Thyroid gland (tissue), 4 donors: Measurements from ENCODE around the gene GTPBP4. TPM values are rescaled to one million over a fixed set of nuclear protein-coding genes. Genes with fewer than 3 reads are reported as not detected.

ENCODE experiments used
- DNase-seq, 2 donors: peaks; one replicate each; pipeline ENCODE4 v3.0.0-alpha.2; 2019
- H3K27ac ChIP-seq, 3 donors: fragments of 200-600 bp; sonication (generic); 1 replicate in 2 of 3; 2 replicates in 1 of 3; pipeline ENCODE4 v1.5.1; 2016 to 2019; ENCODE audit warnings: mild to moderate bottlenecking in 1 of 3, moderate library complexity in 1 of 3
- H3K27me3 ChIP-seq: fragments of 200-600 bp; sonication (generic); one replicate; pipeline ENCODE4 v1.5.1; 2019
- H3K36me3 ChIP-seq, 2 donors: fragments of 200-600 bp; sonication (generic); one replicate each; pipeline ENCODE4 v1.5.1; 2016 to 2019
- H3K4me1 ChIP-seq, 2 donors: fragments of 200-600 bp; sonication (generic); one replicate each; pipeline ENCODE4 v1.5.1; 2017 to 2019
- H3K4me3 ChIP-seq, 3 donors: fragments of 200-600 bp; sonication (generic); replicated peaks in 1 of 3; 1 replicate in 2 of 3; 2 replicates in 1 of 3; pipeline ENCODE4 v1.5.1; 2016; ENCODE audit warnings: mild to moderate bottlenecking in 1 of 3
- H3K9me3 ChIP-seq: fragments of 200-600 bp; sonication (generic); one replicate; pipeline ENCODE4 v1.5.1; 2017
- POLR2A ChIP-seq, 2 donors: fragments of 450-650 bp; IDR thresholded peaks; one replicate each; pipeline ENCODE4 v1.6.1; 2017; ENCODE audit warnings: antibody characterized with exemption in 2 of 2, mild to moderate bottlenecking in 2 of 2, moderate library complexity in 1 of 2
- WGBS, 2 donors: methylation state at CpG; one replicate each; pipeline ENCODE4 v1.1.5; 2017; 5-methylcytosine and 5-hydroxymethylcytosine counted together
- intact Hi-C: fragments of 100-400 bp; cut with DNase I; formaldehyde crosslinking; loops from one replicate; pipeline ENCODE4 v1.15.1; 2023
- total RNA-seq, 4 donors: library from RNA; depleted of rRNA; stranded (reverse); fragments of >200 nt; gene quantifications; one replicate each; pipeline ENCODE4 v1.2.3, GENCODE V29; 2016
- TF ChIP-seq, protein P1 (sequence below), 6 experiments: fragments of 200-600 bp in 3 of 6; fragments of 450-650 bp in 3 of 6; sonication (generic) in 3 of 6; IDR thresholded peaks; one replicate each; pipeline ENCODE4 v1.5.1; 2016 to 2019; ENCODE audit warnings: antibody characterized with exemption in 6 of 6, mild to moderate bottlenecking in 2 of 6, inconsistent platforms in 1 of 6, moderate library complexity in 1 of 6

Gene GTPBP4
- total RNA-seq, 4 donors from 2014 or later = 12.0 to 24.6 (median 19.8) TPM

DNA sequence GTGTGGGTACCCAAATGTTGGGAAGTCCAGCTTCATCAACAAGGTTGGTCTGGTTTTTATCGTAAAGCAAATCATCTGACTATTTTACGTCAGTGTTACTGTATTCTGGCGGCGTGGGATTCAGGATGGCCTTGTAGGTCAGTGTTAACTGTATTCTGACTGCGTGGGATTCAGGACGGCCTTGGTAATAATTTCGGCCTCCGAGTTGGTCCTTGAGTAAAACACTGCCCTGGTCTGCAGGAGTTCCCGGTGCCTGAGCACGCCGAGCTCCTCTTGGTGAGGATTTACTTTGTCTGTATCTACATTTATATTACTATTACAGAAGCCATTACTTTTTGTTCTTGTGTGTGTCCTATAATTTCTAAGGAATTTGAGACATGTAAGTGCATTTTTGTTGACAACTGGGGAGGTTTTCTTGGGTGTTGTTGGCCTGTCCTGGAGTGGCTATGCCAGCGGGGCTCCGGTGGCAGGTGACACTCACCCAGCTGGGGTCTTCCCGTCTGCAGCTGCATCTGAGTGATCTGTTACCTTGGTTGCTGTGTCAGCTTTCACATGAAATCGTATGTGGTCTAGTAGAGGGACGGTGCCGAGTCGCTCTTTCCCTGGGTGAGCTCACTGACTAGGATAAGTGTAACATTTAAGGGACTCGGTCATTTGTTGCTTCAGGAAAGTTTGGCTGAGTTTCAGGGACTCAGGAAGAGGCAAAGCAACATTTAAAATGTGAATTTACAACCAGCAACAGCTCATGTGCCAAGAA is 9.2 kb downstream of the GTPBP4 start:
- Histone ChIP-seq H3K27ac (no peak overlapping the region), H3K36me3 (peaks cover 64 to 72% of the 10 kb centered on the region in 2 donors)

DNA sequence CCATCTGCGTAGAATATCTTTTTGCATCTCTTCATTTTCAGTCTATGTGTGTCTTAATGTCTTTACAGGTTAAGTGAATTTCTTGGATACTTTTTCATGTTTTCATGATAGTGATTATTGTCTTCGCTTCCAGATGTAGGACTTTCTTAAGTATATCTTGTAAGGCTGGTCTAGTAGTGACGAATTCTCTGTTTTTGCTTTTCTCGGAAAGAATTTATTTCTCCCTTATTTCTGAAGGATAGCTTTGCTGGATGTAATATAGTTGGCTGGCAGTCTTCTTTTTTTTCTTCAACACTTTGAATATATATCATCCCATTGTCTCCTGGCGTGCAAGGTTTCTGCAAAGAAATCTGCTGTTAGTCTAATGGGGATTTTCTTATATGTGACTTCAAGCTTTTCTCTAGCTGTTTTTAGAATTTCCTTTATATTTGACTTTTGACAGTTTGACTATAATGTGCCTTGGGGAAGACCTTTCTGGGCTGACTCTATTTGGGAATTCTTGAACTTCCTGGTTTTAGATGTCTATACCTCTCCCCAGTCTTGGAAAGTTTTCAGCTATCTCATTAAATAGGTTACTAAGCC is 14.3 kb downstream of the GTPBP4 start:
- H3K27ac ChIP-seq = no peak overlapping the region
- no peak for DNase-seq

More for the DNA sequence above, 9.2 kb downstream of the GTPBP4 start:
- Histone ChIP-seq H3K4me1 (no peaks in the 10 kb centered on the region), H3K9me3 (no peaks in the 10 kb centered on the region), H3K27me3 (no peaks in the 10 kb centered on the region), H3K4me3 (no peak overlapping the region)
- TF ChIP-seq, protein P1, sequence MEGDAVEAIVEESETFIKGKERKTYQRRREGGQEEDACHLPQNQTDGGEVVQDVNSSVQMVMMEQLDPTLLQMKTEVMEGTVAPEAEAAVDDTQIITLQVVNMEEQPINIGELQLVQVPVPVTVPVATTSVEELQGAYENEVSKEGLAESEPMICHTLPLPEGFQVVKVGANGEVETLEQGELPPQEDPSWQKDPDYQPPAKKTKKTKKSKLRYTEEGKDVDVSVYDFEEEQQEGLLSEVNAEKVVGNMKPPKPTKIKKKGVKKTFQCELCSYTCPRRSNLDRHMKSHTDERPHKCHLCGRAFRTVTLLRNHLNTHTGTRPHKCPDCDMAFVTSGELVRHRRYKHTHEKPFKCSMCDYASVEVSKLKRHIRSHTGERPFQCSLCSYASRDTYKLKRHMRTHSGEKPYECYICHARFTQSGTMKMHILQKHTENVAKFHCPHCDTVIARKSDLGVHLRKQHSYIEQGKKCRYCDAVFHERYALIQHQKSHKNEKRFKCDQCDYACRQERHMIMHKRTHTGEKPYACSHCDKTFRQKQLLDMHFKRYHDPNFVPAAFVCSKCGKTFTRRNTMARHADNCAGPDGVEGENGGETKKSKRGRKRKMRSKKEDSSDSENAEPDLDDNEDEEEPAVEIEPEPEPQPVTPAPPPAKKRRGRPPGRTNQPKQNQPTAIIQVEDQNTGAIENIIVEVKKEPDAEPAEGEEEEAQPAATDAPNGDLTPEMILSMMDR (IDR thresholded peaks at IDR 0.05) = no peak
- TF ChIP-seq POLR2A (IDR thresholded peaks at IDR 0.05) = no peak
- intact Hi-C loops = loop anchor here (5.0 kb wide), 1 partner anchor 65 kb away; no protein-coding TSS in a partner anchor
- no peak for DNase-seq
- 87 to 89% methylated on average over 19 of the region's 19 CpGs for WGBS, 2 donors

DNA sequence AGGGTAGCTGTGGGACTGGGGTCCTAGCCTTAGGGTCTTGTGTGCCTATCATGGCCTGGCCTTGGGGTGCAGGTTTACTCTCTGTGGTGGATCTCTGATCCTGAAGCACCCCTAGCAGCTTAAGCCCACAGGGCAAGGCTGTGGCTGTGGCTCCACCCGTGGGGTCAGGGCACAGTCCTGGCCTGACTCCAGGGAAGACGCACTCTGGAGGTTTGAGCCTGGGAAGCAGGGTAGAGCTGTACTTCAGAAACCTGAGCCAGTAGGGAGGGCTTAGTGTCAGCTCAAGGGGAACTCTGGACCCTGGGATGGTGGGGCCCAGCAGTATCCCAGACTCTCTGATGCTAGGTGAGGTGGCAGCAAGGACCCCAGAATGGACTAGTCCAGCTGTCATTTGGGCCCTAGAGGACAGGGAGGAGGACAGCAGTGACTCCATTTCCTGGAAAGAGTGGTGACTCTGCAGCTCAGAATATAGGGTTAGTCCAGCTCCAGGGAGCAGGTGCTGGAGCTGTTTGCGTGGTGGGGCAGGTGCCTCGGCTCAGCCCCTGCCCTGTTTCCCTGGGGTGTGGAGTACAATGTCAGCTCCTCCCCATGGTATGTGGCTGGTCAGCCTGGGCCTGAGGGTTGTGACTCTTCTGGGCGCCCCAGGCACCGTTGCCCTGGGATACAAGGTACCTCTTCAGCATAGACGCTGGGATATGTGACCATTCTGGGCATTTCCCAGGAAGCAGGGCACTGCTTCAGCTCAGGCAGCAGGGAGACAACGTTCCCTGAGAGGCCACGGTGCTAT is 15.8 kb downstream of the GTPBP4 start:
- Histone ChIP-seq H3K4me1 (no peaks in the 10 kb centered on the region), H3K9me3 (no peaks in the 10 kb centered on the region), H3K27me3 (no peaks in the 10 kb centered on the region), H3K27ac (no peak overlapping the region), H3K36me3 (peaks cover 83 to 85% of the 10 kb centered on the region in 2 donors), H3K4me3 (no peak overlapping the region)
- TF ChIP-seq, protein P1 (IDR thresholded peaks at IDR 0.05) = no peak
- TF ChIP-seq POLR2A (IDR thresholded peaks at IDR 0.05) = no peak
- 100% methylated on average over 4 of the region's 9 CpGs; no CpG with 5 or more reads in 1 of the 2 donors for WGBS, 2 donors
- intact Hi-C loops = no loop called here
- DNase-seq = no peak

More for the DNA sequence above, 14.3 kb downstream of the GTPBP4 start:
- Histone ChIP-seq H3K9me3 (no peaks in the 10 kb centered on the region), H3K4me3 (no peak overlapping the region), H3K4me1 (no peaks in the 10 kb centered on the region), H3K27me3 (no peaks in the 10 kb centered on the region), H3K36me3 (peaks cover 84 to 90% of the 10 kb centered on the region in 2 donors)
- TF ChIP-seq POLR2A (IDR thresholded peaks at IDR 0.05) = no peak
- TF ChIP-seq, protein P1 (IDR thresholded peaks at IDR 0.05) = no peak
- intact Hi-C loops = no loop called here
- 98 to 100% methylated on average over 5 of the region's 5 CpGs for WGBS, 2 donors

DNA sequence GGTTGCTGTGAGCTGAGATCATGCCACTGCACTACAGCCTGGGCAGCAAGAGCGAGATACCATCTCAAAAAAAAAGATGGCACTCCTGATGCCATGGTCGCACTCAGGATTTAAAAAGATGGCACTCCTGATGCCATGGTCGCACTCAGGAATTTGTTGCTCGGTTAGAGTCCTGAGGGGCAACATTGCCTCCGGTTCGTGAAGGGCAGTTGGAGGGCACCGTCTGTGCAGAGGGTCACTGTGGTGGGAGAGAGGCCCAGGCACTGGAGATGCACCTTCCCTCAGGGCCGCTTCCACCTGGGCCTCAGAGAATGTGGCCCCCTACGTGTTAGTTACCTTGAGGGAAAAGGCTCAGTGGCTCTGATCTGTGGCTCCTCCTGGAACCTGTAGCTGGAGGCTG is 18.3 kb downstream of the GTPBP4 start:
- no peak for DNase-seq
- Histone ChIP-seq H3K4me3 (no peak overlapping the region), H3K27ac (no peak overlapping the region), H3K4me1 (no peaks in the 10 kb centered on the region), H3K36me3 (peaks cover 87% of the 10 kb centered on the region in 2 donors), H3K9me3 (no peaks in the 10 kb centered on the region), H3K27me3 (no peaks in the 10 kb centered on the region)
- TF ChIP-seq, protein P1 (IDR thresholded peaks at IDR 0.05) = no peak
- no peak for TF ChIP-seq POLR2A (IDR thresholded peaks at IDR 0.05)
- WGBS, 2 donors = 96 to 98% methylated on average over 9 of the region's 9 CpGs
- intact Hi-C loops = no loop called here
